ENCODE results near the gene KRTCAP2.
"Not testable (repeated sequence)": the region's sequence is repeated elsewhere in the genome, so short reads cannot be mapped to it uniquely, and the experiment has no call there.

KRTCAP2 gene

GRCh38 chr1:155158991-155159390 lies 14.1 kb downstream of the KRTCAP2 start:
- intact Hi-C loops (cut with DNase I), result no loop called here
- DNase-seq, result no peak

DNA sequence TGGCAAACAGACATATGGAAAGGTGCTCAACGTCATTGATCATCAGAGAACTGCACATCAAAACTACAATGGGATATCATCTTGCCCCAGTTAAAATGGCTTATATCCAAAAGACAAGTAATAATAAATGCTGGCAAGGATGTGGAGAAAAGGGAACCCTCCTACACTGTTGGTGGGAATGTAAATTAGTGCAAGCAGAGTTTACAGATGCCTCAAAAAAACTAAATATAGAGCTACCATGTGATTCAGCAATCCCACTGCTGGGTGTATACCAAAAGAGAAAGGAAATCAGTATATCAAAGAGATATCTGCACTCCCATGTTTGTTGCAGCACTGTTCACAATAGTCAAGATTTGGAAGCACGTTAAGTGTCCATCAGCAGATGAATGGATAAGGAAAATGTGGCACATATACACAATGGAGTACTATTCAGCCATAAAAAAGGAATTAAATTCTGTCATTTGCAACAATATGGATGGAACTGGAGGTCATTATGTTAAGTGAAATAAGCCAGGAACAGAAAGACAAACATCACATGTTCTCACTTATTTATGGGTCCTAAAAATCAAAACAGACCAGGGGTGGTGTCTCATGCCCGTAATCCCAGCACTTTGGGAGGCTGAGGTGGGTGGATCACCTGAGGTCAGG lies 17.0 kb downstream of the KRTCAP2 start:
- intact Hi-C loops (cut with DNase I); DNase-seq: not testable (repeated sequence)

DNA sequence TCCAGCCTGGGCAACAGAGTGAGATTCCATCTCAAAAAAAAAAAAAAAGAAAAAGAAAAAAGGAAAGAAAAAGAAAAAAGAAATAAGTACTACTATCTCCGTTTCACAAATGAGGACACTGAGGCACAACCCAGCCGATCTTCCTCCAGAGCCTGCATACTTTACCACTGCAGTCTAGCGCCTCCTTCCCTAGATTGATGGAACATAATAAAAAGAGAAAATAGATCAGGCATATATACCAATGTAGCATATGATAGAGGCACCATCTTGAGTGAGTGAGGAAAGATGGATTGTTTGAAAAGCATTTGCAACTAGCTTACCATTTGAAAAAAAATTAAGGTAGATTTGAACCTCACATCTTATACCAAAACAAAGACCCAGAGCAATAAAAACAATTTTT lies 27.6 kb downstream of the KRTCAP2 start:
- intact Hi-C loops (cut with DNase I), result no loop called here
- DNase-seq, result no peak

- intact Hi-C loops (cut with DNase I), result no loop called here
- no peak for DNase-seq
Observed at GRCh38 chr1:155141749-155142148, 31.4 kb downstream of the KRTCAP2 start.

- intact Hi-C loops (cut with DNase I), result no loop called here
- DNase-seq, result no peak
Observed at GRCh38 chr1:155140630-155140953, 32.5 kb downstream of the KRTCAP2 start.

DNA sequence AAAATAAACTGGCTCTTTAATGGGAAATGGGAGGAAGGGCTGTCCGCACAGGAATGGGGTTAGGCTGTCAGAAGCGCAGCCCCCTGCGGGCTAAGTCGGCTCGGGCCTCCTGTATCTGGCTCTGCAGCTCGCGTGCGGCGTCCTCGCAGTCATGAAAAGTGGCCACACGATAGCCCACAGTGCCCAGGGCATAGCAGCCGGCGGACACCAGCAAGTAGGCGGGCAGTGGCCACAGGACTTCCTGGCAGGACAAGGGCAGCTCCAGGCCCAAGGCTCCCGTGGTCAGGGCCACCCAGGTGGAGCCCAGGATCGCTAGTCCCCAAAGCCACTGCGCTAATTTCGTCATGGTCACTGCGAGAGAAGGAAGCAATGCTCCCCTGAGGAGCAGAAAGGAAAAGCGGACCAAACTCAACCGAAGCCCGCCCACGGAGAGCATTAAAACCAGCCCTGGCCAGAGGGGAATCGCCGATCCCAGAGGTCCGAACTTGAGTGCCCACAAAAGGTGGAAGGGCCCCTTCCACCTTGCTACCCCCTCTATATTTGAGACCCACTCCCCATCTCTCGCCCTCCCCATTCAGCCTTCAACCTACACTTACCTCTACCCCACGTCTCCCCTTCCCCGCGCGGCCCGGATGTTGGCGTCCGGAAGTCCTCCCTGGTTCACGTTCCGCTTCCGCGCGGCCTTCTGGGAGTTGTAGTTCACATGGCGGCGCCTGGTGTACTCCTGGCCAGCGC lies 33.0 kb downstream of the KRTCAP2 start, which contains the start of gene DPM3:
DPM3 (minus strand) TSS at position 637 of the 735 bp plus-strand sequence; CDS start at position 346, 291 bp downstream.
- peak; percentile 87 to 97 (median 95) for DNase-seq
- intact Hi-C loops (cut with DNase I), result no loop called here

DNA sequence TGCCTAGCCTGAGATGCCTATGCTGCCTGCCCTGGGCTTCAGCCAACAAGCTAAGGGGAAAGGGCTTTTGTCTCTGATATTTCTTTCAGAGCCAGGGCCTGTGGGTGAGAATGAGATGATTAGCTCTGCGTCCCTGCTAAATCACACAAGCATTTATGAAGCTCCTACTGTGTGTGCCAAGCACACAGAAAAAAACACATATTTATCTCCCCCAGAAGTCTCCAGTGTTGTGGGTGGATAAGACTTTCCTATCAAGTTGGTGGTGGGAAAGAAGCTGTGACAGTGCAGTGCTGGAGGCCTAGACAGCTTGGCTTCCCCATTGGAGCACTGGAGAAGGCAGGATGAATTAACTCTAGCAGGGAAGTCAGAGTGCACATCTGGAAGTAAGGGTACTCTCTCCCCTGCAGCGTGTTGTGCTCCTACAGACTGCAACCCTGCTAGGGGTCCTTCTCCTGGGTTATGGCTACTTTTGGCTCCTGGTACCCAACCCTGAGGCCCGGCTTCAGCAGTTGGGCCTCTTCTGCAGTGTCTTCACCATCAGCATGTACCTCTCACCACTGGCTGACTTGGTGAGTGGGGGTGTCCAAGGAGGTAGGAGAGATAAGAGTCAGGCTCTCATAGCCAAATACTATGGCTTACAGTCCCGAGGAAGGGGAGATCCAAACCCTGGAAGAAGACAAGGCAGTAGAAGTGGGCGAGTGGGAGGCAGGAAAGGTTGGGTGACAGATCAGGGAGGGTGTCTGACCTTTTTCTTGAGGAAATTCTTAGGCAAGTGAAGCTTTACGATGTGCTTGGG lies 35.8 kb downstream of the KRTCAP2 start:
- no peak for DNase-seq
- intact Hi-C loops (cut with DNase I), result no loop called here

DNA sequence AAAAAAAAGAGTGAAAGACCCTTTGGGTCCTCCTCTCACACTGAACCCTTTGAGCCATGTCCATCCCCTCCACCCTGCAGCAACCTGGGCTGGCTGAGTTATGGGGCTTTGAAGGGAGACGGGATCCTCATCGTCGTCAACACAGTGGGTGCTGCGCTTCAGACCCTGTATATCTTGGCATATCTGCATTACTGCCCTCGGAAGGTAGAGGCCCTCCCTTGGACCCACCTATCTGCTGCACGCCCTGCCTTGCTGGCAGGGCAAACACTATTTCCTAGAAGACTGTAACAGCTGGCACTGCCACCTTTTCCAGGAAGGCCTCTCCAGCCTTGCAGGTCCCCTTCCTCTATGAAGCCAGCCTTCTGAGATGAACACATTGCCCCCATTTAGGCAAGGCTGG lies 36.4 kb downstream of the KRTCAP2 start:
- intact Hi-C loops (cut with DNase I), result no loop called here
- DNase-seq, result peak in 2 of 42 donors; percentile 9 to 13

GRCh38 chr1:155135415-155136028 lies 37.6 kb downstream of the KRTCAP2 start, which contains the start of gene SLC50A1:
Gene SLC50A1 (plus strand): TSS chr1:155135852. CDS start chr1:155135912, 60 bp downstream.
- intact Hi-C loops (cut with DNase I), result no loop called here
- peak; percentile 83 to 97 (median 94) for DNase-seq

GRCh38 chr1:155134880-155135414 lies 38.2 kb downstream of the KRTCAP2 start:
- peak; percentile 56 to 96 (median 85) for DNase-seq

DNA sequence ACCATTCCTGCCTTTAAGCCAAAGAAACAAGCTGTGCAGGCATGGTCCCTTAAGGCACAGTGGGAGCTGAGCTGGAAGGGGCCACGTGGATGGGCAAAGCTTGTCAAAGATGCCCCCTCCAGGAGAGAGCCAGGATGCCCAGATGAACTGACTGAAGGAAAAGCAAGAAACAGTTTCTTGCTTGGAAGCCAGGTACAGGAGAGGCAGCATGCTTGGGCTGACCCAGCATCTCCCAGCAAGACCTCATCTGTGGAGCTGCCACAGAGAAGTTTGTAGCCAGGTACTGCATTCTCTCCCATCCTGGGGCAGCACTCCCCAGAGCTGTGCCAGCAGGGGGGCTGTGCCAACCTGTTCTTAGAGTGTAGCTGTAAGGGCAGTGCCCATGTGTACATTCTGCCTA lies 38.8 kb downstream of the KRTCAP2 start:
- DNase-seq, result no peak
- intact Hi-C loops (cut with DNase I), result no loop called here

More at GRCh38 chr1:155134880-155135414, 38.2 kb downstream of the KRTCAP2 start:
- intact Hi-C loops (cut with DNase I), result no loop called here

- DNase-seq, result no peak
- intact Hi-C loops (cut with DNase I), result no loop called here
Observed at GRCh38 chr1:155133799-155134281, 39.3 kb downstream of the KRTCAP2 start.

GRCh38 chr1:155131856-155132255 lies 41.2 kb downstream of the KRTCAP2 start:
- intact Hi-C loops (cut with DNase I), result no loop called here

GRCh38 chr1:155131285-155131684 lies 41.8 kb downstream of the KRTCAP2 start:
- intact Hi-C loops (cut with DNase I), result no loop called here
- no peak for DNase-seq

More at GRCh38 chr1:155131856-155132255, 41.2 kb downstream of the KRTCAP2 start:
- DNase-seq, result no peak

DNA sequence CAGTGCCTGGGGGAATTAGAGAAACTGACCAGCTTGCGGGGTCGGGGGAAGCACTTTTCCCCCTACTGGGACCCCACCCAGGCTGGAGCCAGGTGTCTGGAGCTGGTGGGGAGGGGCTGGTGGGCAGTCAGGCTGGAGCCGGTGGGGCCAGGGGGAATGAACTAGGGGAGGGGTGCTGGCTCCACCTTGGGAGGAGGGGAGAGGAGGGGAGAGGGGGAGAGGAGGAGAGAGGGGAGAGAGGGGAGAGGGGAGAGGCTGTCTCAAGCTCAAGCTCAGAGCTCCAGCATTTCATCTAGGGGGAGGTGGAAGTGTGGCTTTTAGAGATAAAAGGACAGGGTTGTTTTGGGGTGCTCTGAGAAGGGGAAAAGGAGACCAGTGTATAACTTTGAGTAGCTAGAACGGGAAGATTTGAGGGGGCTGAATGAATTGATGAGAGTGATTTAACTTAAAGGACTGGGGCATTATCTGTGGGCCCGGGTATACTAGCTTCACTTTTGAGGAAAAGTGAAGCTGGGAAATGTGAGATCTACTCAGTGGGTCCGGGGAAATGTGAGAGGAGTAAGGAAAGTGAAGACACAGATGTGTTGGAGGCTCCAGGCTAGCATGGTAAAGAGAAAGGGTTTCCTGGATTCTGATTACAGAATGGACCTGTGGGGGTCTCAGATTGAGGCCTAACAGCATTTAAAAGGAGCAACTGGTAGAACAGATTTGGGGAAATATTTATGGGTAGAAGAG lies 42.7 kb downstream of the KRTCAP2 start:
- intact Hi-C loops (cut with DNase I), result no loop called here

DNA sequence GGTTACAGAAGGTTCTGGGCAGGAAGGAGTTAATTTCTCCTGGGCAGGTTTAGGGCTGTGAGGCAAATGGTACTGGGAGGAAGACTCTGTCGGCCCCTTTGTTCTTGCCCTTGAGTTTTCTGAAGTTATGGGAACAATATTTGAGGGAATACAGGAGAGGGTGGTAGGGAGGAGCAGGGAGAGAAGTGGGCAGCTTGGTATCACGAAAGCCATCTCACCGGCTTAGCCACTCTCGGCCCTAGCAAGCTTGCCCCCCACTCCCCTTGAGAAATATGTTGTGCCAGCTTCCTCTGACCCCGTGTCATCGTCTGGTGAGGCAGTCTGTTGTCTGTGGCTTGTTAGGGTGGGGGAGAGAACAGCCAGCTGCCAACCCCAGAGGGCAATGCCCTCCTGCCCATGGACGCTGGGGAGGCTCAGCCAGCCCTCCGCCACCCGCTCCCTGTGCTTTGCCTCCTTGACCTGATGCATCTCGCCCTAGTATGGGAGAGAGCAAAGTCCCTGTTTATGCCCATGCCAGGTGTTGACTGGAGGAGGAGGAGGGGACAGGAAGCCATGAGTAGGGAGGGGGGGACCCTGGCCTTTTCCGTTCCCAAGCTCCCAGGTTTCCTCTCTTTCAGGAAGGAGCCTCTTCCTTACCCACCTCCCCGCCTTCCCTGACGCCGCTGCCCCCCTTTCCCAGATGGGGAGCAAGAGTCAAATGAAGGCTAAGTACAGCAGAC lies 44.2 kb downstream of the KRTCAP2 start:
- intact Hi-C loops (cut with DNase I), result loop anchor here (5.0 kb wide), 1 partner anchor 37 kb away; no protein-coding TSS in a partner anchor
- peak in 41 of 42 donors; percentile 6 to 83 (median 64) for DNase-seq

More for the DNA sequence above, 42.7 kb downstream of the KRTCAP2 start:
- no peak for DNase-seq

All from head of caudate nucleus (tissue), 42 donors.